WTC11 (cell line): ENCODE results near the gene DSG4. TPM values are rescaled to one million over a fixed set of nuclear protein-coding genes. Genes with fewer than 3 reads are reported as not detected.

Experiments
- ATAC-seq: fragments of 200-7000 bp; cut with Tn5 transposase; 2 replicates; pipeline ENCODE4 v1.10.0; 2021; ENCODE audit warnings: mild to moderate bottlenecking, moderate library complexity
- CTCF ChIA-PET: fragments of 300-600 bp; sonication (Branson Sonifier 250); formaldehyde crosslinking; loops from one replicate; lab custom pipeline; 2021; ENCODE audit warnings: antibody characterized with exemption; lab: Charles Lee
- POLR2A ChIA-PET: fragments of 350-600 bp; sonication (Branson Sonifier 250); formaldehyde crosslinking; loops from one replicate; lab custom pipeline; 2021; ENCODE audit warnings: antibody characterized with exemption; lab: Charles Lee
- DNase-seq: peaks from one replicate; pipeline ENCODE4 v3.0.0; 2021; ENCODE audit warnings: low spot score
- H3K27ac Mint-ChIP-seq: 2 replicates; pipeline ENCODE4 v1.8.0; 2021; ENCODE audit warnings: mixed read lengths
- H3K27me3 Mint-ChIP-seq: 2 replicates; pipeline ENCODE4 v1.8.0; 2021; ENCODE audit warnings: low read depth, mild to moderate bottlenecking, moderate library complexity, mixed read lengths
- H3K36me3 Mint-ChIP-seq: 2 replicates; pipeline ENCODE4 v1.8.0; 2021; ENCODE audit warnings: mixed read lengths
- H3K4me1 Mint-ChIP-seq: 2 replicates; pipeline ENCODE4 v1.8.0; 2022; ENCODE audit warnings: mixed read lengths
- H3K4me3 Mint-ChIP-seq: 2 replicates; pipeline ENCODE4 v1.8.0; 2021; ENCODE audit warnings: mild to moderate bottlenecking, moderate library complexity, mixed read lengths
- H3K9me3 Mint-ChIP-seq: 2 replicates; pipeline ENCODE4 v1.8.0; 2021; ENCODE audit warnings: mixed read lengths
- ATF1 ChIP-seq: sonication (generic); formaldehyde crosslinking; IDR thresholded peaks from 2 replicates; pipeline ENCODE4 v1.8.1; 2023; ENCODE audit warnings: mild to moderate bottlenecking, moderate library complexity, missing genetic modification reagents
- CBFB ChIP-seq: sonication (generic); formaldehyde crosslinking; IDR thresholded peaks from 2 replicates; pipeline ENCODE4 v1.8.1; 2022; ENCODE audit warnings: mild to moderate bottlenecking, low read depth, missing genetic modification reagents
- CREB1 ChIP-seq: sonication (generic); formaldehyde crosslinking; IDR thresholded peaks from 2 replicates; pipeline ENCODE4 v1.8.0; 2023; ENCODE audit warnings: mild to moderate bottlenecking, missing genetic modification reagents
- CREM ChIP-seq: sonication (generic); formaldehyde crosslinking; IDR thresholded peaks from 2 replicates; pipeline ENCODE4 v1.8.1; 2022; ENCODE audit warnings: mild to moderate bottlenecking, missing genetic modification reagents, moderate library complexity
- ELF4 ChIP-seq: sonication (generic); formaldehyde crosslinking; IDR thresholded peaks from 2 replicates; pipeline ENCODE4 v1.8.1; 2022; ENCODE audit warnings: low read depth, mild to moderate bottlenecking, moderate library complexity, missing genetic modification reagents
- GABPB1 ChIP-seq: sonication (generic); formaldehyde crosslinking; IDR thresholded peaks from 2 replicates; pipeline ENCODE4 v1.8.1; 2023; ENCODE audit warnings: mild to moderate bottlenecking, missing genetic modification reagents
- NFATC4 ChIP-seq: fragments of 250-450 bp; sonication (Bioruptor Pico); IDR thresholded peaks from 2 replicates; pipeline ENCODE4 v1.9.0; 2021; ENCODE audit warnings: mild to moderate bottlenecking
- NFE2L1 ChIP-seq: sonication (generic); formaldehyde crosslinking; IDR thresholded peaks from 2 replicates; pipeline ENCODE4 v1.8.1; 2023; ENCODE audit warnings: missing genetic modification reagents
- NR1H2 ChIP-seq: sonication (generic); formaldehyde crosslinking; IDR thresholded peaks from 2 replicates; pipeline ENCODE4 v1.9.0; 2021; ENCODE audit warnings: mild to moderate bottlenecking, moderate library complexity, missing genetic modification reagents
- NR3C1 ChIP-seq: sonication (generic); formaldehyde crosslinking; conservative IDR thresholded peaks from 2 replicates; pipeline ENCODE4 v1.8.1; 2023; ENCODE audit warnings: low read depth, mild to moderate bottlenecking, missing genetic modification reagents
- TEAD1 ChIP-seq: sonication (generic); formaldehyde crosslinking; IDR thresholded peaks from 2 replicates; pipeline ENCODE4 v1.8.0; 2022; ENCODE audit warnings: mild to moderate bottlenecking, missing genetic modification reagents
- TEAD4 ChIP-seq: sonication (generic); formaldehyde crosslinking; IDR thresholded peaks from 2 replicates; pipeline ENCODE4 v1.8.0; 2022; ENCODE audit warnings: mild to moderate bottlenecking, missing genetic modification reagents
- ZBTB21 ChIP-seq: sonication (generic); formaldehyde crosslinking; IDR thresholded peaks from 2 replicates; pipeline ENCODE4 v1.8.1; 2023; ENCODE audit warnings: mild to moderate bottlenecking, missing genetic modification reagents, borderline replicate concordance
- ZNF219 ChIP-seq: sonication (generic); formaldehyde crosslinking; IDR thresholded peaks from 2 replicates; pipeline ENCODE4 v1.8.0; 2023; ENCODE audit warnings: missing genetic modification reagents, mild to moderate bottlenecking, borderline replicate concordance
- ZNF263 ChIP-seq: sonication (generic); formaldehyde crosslinking; IDR thresholded peaks from 2 replicates; pipeline ENCODE4 v1.8.1; 2022; ENCODE audit warnings: low read depth, mild to moderate bottlenecking, moderate library complexity, missing genetic modification reagents
- ZNF423 ChIP-seq: fragments of 250-450 bp; sonication (Bioruptor Pico); IDR thresholded peaks from 2 replicates; pipeline ENCODE4 v2.1.2; 2022; ENCODE audit warnings: mild to moderate bottlenecking, moderate library complexity
- ZNF671 ChIP-seq: fragments of 250-450 bp; sonication (Bioruptor Pico); IDR thresholded peaks from 2 replicates; pipeline ENCODE4 v1.8.0; 2021; ENCODE audit warnings: mild to moderate bottlenecking
- total RNA-seq: library from RNA; stranded (reverse); gene quantifications from 3 replicates; pipeline ENCODE4 v1.2.3, GENCODE V29; 2021
- TF ChIP-seq, protein P1 (sequence below): sonication (generic); formaldehyde crosslinking; IDR thresholded peaks from 2 replicates; pipeline ENCODE4 v1.8.1; 2023; ENCODE audit warnings: mild to moderate bottlenecking, moderate library complexity, missing genetic modification reagents
- TF ChIP-seq, protein P2 (sequence below): sonication (generic); formaldehyde crosslinking; IDR thresholded peaks from 2 replicates; pipeline ENCODE4 v1.8.0; 2023; ENCODE audit warnings: missing genetic modification reagents
- TF ChIP-seq, protein P3 (sequence below): sonication (generic); formaldehyde crosslinking; IDR thresholded peaks from 2 replicates; pipeline ENCODE4 v1.8.1; 2022; ENCODE audit warnings: mild to moderate bottlenecking, moderate library complexity, missing genetic modification reagents

The DSG4 gene
- total RNA-seq, 1 experiment from 2014 or later, result not detected

DNA sequence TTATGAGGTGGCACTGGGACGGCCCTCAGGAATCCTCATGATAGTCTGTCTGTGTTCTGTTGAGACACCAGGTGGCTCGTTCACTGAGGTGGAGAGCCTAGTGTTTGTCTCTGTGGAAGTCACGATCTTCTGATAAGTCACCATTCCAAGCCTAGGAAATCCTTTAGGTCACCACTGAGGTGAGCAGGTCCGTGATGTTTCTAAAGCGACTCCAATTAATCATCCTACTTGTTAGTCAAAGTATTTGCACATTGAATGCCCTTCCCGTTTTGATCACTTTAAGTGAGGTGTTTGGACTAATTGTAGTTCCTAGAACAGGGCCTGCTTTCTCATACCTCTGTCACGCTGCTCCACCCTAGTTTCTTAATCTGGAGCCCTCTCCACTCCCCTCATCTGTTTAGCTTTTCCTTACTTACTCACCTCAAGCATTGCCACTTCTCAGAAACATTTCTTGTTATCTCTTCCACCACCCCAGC lies 42.9 kb downstream of the DSG4 start:
- Mint-ChIP-seq H3K27me3 (no peaks in the 10 kb centered on the region), H3K36me3 (no peaks in the 10 kb centered on the region), H3K4me3 (no peak overlapping the region), H3K27ac (no peak overlapping the region), H3K9me3 (peaks cover 5% of the 10 kb centered on the region), H3K4me1 (peaks cover 4% of the 10 kb centered on the region)
- ChIA-PET CTCF (no interaction called here), POLR2A (no interaction called here)
- TF ChIP-seq TEAD4 (CRISPR knock-in tag) (no peak), ZNF423 (no peak), ZNF671 (no peak), GABPB1 (no peak), NR3C1 (no peak)
- TF ChIP-seq, protein P1, sequence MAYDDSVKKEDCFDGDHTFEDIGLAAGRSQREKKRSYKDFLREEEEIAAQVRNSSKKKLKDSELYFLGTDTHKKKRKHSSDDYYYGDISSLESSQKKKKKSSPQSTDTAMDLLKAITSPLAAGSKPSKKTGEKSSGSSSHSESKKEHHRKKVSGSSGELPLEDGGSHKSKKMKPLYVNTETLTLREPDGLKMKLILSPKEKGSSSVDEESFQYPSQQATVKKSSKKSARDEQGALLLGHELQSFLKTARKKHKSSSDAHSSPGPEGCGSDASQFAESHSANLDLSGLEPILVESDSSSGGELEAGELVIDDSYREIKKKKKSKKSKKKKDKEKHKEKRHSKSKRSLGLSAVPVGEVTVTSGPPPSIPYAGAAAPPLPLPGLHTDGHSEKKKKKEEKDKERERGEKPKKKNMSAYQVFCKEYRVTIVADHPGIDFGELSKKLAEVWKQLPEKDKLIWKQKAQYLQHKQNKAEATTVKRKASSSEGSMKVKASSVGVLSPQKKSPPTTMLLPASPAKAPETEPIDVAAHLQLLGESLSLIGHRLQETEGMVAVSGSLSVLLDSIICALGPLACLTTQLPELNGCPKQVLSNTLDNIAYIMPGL (CRISPR knock-in tag), result no peak
- ATAC-seq (peak; percentile 51; the same call in 1 of the 2 replicates), DNase-seq (no peak)

DNA sequence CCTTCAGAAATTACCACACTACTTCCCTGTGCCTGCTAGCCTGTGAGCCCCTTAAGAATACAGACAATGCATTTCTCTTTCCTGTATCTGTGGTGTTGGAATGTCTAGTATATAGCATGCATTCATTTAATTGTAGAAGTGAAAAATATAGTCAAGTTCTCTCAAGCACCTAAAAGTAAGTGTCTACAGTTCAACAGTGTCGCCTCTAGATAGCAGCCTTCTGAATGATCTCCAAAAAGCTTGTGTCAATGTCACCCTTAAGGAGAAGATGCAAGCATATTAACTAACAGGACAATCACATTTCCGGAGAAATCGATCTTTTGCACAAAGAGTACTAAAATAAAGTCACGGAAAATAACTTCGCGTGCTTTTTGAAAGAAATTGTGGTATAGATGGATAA lies 43.5 kb downstream of the DSG4 start:
- TF ChIP-seq ATF1 (no peak), ZNF219 (CRISPR knock-in tag) (no peak), TEAD1 (CRISPR knock-in tag) (no peak), ZNF263 (CRISPR knock-in tag) (no peak), CREM (no peak), CREB1 (no peak), ELF4 (no peak), NFATC4 (CRISPR knock-in tag) (no peak), NFE2L1 (CRISPR knock-in tag) (no peak)
- TF ChIP-seq, all 79 proteins: peak for 0

DNA sequence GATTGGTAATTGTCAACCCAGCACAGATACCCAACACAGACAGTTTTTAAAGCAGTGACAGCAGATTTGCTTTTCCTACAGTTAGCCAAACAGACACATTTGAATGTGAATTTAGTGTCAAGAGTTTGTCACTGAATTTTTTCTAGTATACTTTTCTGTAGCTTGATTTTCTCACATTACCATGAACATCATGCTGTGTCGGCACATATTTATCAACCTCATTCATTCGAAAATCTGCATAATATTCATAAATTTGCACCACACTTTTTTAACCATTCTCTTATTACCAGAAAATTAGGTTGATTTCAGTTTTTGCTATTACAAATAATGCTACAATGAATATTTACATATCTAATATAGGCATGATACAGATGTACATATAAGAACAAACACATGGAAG lies 43.9 kb downstream of the DSG4 start:
- ChIA-PET CTCF (interaction anchor here (0.8 kb wide), 1 partner anchor 179 kb away, joined by 3 read pairs; no protein-coding TSS in a partner anchor), POLR2A (no interaction called here)
- no peak overlapping the region for H3K27ac Mint-ChIP-seq
- DNase-seq, result no peak
- H3K4me1 Mint-ChIP-seq, result peaks cover 4% of the 10 kb centered on the region
- no peak overlapping the region for H3K4me3 Mint-ChIP-seq
- ATAC-seq, result no peak
- no peaks in the 10 kb centered on the region for H3K27me3 Mint-ChIP-seq
- no peaks in the 10 kb centered on the region for H3K36me3 Mint-ChIP-seq
- TF ChIP-seq, protein P2, sequence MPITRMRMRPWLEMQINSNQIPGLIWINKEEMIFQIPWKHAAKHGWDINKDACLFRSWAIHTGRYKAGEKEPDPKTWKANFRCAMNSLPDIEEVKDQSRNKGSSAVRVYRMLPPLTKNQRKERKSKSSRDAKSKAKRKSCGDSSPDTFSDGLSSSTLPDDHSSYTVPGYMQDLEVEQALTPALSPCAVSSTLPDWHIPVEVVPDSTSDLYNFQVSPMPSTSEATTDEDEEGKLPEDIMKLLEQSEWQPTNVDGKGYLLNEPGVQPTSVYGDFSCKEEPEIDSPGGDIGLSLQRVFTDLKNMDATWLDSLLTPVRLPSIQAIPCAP, result no peak
- TF ChIP-seq, protein P1 (CRISPR knock-in tag), result no peak
- no peak for TF ChIP-seq NR1H2 (CRISPR knock-in tag)
- TF ChIP-seq, protein P3, sequence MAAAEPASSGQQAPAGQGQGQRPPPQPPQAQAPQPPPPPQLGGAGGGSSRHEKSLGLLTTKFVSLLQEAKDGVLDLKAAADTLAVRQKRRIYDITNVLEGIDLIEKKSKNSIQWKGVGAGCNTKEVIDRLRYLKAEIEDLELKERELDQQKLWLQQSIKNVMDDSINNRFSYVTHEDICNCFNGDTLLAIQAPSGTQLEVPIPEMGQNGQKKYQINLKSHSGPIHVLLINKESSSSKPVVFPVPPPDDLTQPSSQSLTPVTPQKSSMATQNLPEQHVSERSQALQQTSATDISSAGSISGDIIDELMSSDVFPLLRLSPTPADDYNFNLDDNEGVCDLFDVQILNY (CRISPR knock-in tag), result no peak
- TF ChIP-seq CBFB (CRISPR knock-in tag), result no peak
- TF ChIP-seq ZNF219 (CRISPR knock-in tag), result no peak
- no peak for TF ChIP-seq ZBTB21 (CRISPR knock-in tag)
- H3K9me3 Mint-ChIP-seq, result peaks cover 4% of the 10 kb centered on the region

More for the DNA sequence above, 43.5 kb downstream of the DSG4 start:
- Mint-ChIP-seq H3K27ac (no peak overlapping the region), H3K4me3 (no peak overlapping the region), H3K27me3 (no peaks in the 10 kb centered on the region), H3K36me3 (no peaks in the 10 kb centered on the region), H3K9me3 (peaks cover 5% of the 10 kb centered on the region), H3K4me1 (peaks cover 4% of the 10 kb centered on the region)
- CTCF ChIA-PET, result interaction anchor here (0.8 kb wide), 1 partner anchor 178 kb away, joined by 3 read pairs; no protein-coding TSS in a partner anchor
- no peak for ATAC-seq
- DNase-seq, result no peak
- POLR2A ChIA-PET, result no interaction called here
